Measurements from ENCODE around the gene TXNIP.
"Not testable (repeated sequence)": the region's sequence is repeated elsewhere in the genome, so short reads cannot be mapped to it uniquely, and the experiment has no call there.

GRCh38 chr1:146025787-146026495, 29.6 kb upstream of the TXNIP start:
- not testable (repeated sequence) for TF ChIP-seq CTCF, POLR2A (IDR thresholded peaks at IDR 0.05)
